GM18526 (cell line): ENCODE results near the gene ST6GAL1.

Experiments
- POLR2A ChIP-seq: IDR thresholded peaks from 3 replicates; pipeline ENCODE4 v1.6.1; 2011; ENCODE audit not compliant: insufficient read length; ENCODE audit errors: extremely low read depth

ST6GAL1 gene

GRCh38 chr3:186930143-186930640 is at the start of gene ST6GAL1:
Gene ST6GAL1, plus strand, starts transcription at chr3:186930526. Its CDS starts 112,178 bp downstream, at chr3:187042704.
- peak; percentile 55 for TF ChIP-seq POLR2A

- TF ChIP-seq POLR2A: no peak
These were observed 48.2 kb upstream of the ST6GAL1 start for GRCh38 chr3:186882150-186882524.

GRCh38 chr3:186882881-186883685 is 47.2 kb upstream of the ST6GAL1 start:
- no peak for TF ChIP-seq POLR2A

GRCh38 chr3:186883686-186884058 is 46.7 kb upstream of the ST6GAL1 start:
- TF ChIP-seq POLR2A: no peak

GRCh38 chr3:186886202-186886981 is 43.9 kb upstream of the ST6GAL1 start:
- TF ChIP-seq POLR2A: no peak

- no peak for TF ChIP-seq POLR2A
These were observed 41.8 kb upstream of the ST6GAL1 start for GRCh38 chr3:186888569-186888968.

- no peak for TF ChIP-seq POLR2A
These were observed 39.4 kb upstream of the ST6GAL1 start for GRCh38 chr3:186890911-186891310.

GRCh38 chr3:186895406-186895805 is 34.9 kb upstream of the ST6GAL1 start:
- no peak for TF ChIP-seq POLR2A

GRCh38 chr3:186896006-186896405 is 34.3 kb upstream of the ST6GAL1 start:
- no peak for TF ChIP-seq POLR2A

- no peak for TF ChIP-seq POLR2A
These were observed 33.5 kb upstream of the ST6GAL1 start for GRCh38 chr3:186896875-186897274.

GRCh38 chr3:186901135-186901734 is 29.1 kb upstream of the ST6GAL1 start:
- TF ChIP-seq POLR2A: no peak

- no peak for TF ChIP-seq POLR2A
These were observed 28.2 kb upstream of the ST6GAL1 start for GRCh38 chr3:186902154-186902553.

- no peak for TF ChIP-seq POLR2A
These were observed 27.6 kb upstream of the ST6GAL1 start for GRCh38 chr3:186902713-186903112.

- no peak for TF ChIP-seq POLR2A
These were observed 21.1 kb upstream of the ST6GAL1 start for GRCh38 chr3:186909078-186909853.

GRCh38 chr3:186915806-186916796 is 14.2 kb upstream of the ST6GAL1 start:
- TF ChIP-seq POLR2A: no peak
